ENCODE results near the gene HSFX3.
A peak's percentile ranks its signal among the peaks of the same experiment; 100 is the strongest.

The HSFX3 gene

DNA sequence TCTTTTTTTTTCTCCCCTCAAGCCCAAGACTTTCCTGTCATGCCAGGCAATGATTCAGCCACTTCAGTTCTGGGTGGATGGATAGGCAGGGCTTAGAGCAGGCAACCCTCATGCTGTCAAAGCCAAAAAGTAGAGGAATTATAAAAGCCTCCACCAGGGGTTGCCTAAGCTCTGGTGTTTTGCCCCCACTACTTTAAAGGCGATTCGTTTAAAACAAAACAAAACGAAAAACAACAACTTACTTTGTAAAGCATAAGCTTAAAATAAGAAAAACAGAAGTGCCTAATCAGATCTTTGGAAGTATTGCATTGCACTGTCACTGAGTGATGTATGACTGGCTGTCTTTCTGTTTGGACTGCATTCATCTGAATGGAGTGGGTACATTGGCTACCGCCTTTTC lies 39.3 kb downstream of the HSFX3 start:
- TF ChIP-seq GATA3 (IDR thresholded peaks at IDR 0.05; ENCODE audit: low read depth, low read length) (no peak), GATA2 (IDR thresholded peaks at IDR 0.05; ENCODE audit: low read depth, low read length) (no peak)

DNA sequence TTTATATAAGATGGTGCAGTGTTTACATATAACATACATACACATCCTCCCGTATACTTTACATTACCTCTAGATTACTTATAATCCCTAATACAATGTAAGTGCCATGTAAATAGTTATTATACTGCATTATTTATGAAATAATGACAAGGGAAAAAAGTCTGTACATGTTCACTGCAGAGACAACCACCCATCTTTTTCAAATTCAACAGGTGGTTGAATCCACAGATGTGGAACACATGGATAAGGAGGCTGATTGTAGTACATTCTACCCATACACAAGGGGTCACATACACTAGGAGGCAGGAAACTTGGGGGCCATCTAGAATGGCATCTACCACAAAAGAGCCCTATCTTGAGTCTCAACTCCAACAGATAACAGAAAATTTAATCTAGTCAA lies 41.3 kb downstream of the HSFX3 start:
- no peak for TF ChIP-seq GATA3 (IDR thresholded peaks at IDR 0.05; ENCODE audit: low read depth, low read length)
- TF ChIP-seq GATA2 (IDR thresholded peaks at IDR 0.05; ENCODE audit: low read depth, low read length), result no peak

DNA sequence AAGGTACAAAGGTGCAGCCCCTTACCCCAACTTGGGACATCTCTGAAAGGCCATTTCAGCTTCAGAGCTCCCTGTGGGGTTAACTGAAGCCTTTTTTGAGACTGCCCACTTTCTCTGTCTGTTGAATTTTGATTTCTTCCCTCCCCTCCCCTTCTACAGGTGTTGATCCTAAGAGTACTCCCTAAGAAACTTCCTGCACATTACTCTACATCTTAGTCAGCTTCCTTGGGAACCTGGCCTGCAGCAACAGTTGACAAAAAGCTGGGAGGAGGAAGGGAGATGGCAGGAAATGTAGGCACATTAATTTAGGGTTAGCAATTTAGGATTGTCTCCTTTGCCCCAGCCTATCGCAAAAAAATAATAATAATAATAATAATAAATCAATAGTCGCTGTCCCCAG lies 43.4 kb downstream of the HSFX3 start:
- no peak for TF ChIP-seq GATA3 (IDR thresholded peaks at IDR 0.05; ENCODE audit: low read depth, low read length)
- no peak for TF ChIP-seq GATA2 (IDR thresholded peaks at IDR 0.05; ENCODE audit: low read depth, low read length)

DNA sequence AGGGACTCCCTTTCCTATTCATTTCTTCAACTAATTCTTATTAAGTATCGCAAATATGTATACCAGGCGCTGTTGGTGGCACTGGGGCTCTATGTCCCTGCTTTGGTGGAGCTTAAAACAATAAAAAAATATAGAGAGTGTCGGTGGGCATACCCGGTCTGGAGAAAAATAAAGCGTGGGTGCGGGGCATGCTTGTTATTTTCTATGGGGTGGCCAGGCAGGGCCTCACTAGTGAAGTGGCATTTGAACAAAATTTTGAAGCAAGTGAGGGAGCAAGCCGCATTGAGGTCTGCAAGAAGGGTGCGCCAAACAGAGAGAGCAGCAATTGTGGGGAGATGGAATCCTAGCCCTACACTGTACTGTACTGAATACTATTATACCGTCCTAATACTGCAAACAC lies 44.1 kb downstream of the HSFX3 start:
- TF ChIP-seq GATA2 (IDR thresholded peaks at IDR 0.05; ENCODE audit: low read depth, low read length) (no peak), GATA3 (IDR thresholded peaks at IDR 0.05; ENCODE audit: low read depth, low read length) (no peak)

DNA sequence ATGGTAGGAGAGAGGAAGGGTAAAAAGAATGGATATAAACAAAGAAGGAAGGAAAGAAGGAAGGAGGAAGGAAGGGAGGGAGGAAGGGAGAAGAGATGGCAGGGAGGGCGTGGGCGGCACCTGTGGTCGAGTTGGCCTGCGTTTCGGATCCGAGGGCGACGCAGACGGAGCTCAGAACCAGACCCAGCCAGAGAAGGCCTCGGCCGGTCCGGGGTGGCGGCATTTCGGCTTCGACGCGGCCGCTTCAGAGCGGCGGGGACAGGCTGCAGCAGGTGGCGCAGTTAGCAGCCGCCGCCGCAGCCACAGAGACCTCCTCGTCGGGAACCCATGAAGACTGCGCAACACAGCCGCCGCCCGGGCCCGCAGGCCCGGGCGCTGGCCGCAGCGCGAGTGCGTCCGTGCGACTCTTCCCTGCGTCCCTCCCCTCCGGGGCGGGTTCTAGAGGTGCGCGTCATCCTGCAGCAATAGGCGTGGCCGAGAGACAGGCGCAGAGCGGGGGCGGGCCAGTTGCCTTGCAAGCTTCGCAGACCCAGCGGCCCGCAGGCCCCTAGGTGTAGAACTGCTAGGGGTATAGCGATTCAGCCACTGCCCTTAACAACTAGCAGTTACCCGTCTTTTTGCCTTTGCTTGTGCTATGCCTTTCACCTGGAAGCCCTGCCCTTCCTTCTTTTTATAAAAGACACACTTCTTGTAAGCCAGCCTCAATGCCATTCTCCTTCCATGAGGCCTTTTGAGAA lies 44.6 kb downstream of the HSFX3 start, which contains the start of gene IDS:
Gene IDS, minus strand, starts transcription at position 392 of the 737 bp plus-strand sequence. Its CDS starts 169 bp downstream, at position 223.
- TF ChIP-seq GATA2 (IDR thresholded peaks at IDR 0.05; ENCODE audit: low read depth, low read length) (no peak), GATA3 (IDR thresholded peaks at IDR 0.05; ENCODE audit: low read depth, low read length) (no peak)

DNA sequence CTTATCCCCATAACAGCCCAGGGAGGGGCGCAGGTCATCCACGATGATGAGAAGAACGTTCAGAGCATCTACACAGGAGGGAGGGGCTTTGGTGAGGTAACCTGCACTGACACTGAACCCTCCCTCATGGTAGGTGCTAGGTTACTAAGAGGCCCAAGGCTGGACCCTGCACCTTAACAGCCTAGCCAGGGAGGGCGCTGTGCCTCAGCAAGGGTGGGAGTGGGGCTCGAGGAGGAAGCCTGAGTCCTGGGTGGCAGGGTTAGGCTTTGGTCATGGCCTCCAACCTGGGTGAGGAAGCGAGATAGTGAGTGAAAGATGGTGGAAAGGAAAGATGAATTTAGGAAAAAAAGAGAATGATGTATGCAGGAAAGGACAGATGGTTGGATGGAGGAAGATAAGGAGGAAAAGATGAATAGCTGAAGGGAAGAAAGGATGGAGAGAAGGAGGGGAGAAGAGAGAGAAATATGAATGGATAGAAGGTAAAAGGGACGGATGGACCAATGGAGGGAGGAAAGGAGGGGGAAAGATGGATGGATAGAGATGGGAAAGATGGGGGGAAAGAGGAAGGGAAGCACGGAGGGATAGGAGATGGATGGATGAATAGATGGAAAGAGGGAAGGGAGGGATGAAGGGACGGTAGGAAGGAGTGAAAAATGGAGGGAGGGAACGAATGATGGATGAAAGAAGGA lies 45.4 kb downstream of the HSFX3 start:
- TF ChIP-seq GATA2 (IDR thresholded peaks at IDR 0.05; ENCODE audit: low read depth, low read length), result no peak
- no peak for TF ChIP-seq GATA3 (IDR thresholded peaks at IDR 0.05; ENCODE audit: low read depth, low read length)

DNA sequence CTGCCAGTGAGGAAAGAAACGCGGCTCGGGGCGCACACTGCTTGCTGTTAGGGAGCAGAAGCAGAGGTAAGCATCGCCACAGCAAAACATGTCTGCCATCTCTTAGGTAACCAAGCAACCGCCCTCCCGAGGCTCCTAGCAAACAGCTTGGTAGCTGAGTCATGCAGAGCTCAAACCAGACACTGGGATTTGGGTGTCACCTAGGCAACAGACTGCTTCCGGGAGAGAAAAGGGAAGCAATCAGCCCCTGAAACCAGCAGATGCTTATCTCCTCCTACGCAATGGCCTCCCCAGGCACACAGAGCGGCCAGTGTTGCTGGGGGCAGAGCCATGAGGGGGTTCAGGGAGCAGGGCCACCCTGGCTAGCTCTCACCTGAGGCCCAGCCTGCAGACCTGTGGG lies 46.3 kb downstream of the HSFX3 start:
- peak; percentile 82 for TF ChIP-seq GATA2 (IDR thresholded peaks at IDR 0.05; ENCODE audit: low read depth, low read length)

DNA sequence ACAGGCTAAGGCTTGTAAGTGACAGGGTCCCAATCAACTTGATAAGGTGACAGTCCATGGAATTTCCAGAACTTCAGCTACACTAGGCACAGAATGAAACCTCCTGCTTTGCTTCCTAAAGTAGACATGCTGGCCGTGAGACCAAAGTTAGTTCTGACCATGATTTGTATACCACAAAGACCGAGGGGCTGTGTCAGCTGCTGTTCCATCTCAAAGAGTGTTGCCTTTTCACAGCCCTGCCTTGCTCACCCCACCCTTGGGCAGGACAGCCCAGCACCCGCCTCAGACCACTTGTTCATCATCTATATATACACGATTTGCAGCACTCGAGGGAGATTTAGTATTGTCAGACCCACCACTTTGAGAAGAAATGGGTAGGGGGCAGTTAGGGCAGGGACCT lies 50.0 kb downstream of the HSFX3 start:
- TF ChIP-seq GATA3 (IDR thresholded peaks at IDR 0.05; ENCODE audit: low read depth, low read length) (no peak), GATA2 (IDR thresholded peaks at IDR 0.05; ENCODE audit: low read depth, low read length) (no peak)

DNA sequence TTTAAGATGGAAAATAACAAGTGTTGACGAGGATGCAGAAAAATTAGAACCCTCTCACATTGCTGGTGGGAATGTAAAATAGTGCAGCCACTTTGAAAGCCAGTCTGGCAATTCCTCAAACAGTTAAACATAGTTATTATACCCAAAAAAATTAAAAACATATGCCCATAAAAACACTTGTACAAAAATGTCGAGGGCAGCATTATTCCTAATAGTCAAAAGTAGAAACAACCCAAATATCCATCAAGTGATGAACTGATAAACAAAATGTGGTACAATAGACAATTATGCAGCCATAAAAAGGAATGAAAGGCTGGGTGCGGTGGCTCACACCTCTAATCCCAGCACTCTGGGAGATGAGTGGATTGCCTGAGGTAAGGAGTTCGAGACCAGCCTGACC lies 51.0 kb downstream of the HSFX3 start:
- no peak for TF ChIP-seq GATA2 (IDR thresholded peaks at IDR 0.05; ENCODE audit: low read depth, low read length)
- no peak for TF ChIP-seq GATA3 (IDR thresholded peaks at IDR 0.05; ENCODE audit: low read depth, low read length)
